Measurements from ENCODE around the gene SBF2. TPM values are rescaled to one million over a fixed set of nuclear protein-coding genes. Genes with fewer than 3 reads are reported as not detected.
A peak's percentile ranks its signal among the peaks of the same experiment; 100 is the strongest.

SBF2 gene
- total RNA-seq, 1 donor from 2014 or later = 30.7 TPM

DNA sequence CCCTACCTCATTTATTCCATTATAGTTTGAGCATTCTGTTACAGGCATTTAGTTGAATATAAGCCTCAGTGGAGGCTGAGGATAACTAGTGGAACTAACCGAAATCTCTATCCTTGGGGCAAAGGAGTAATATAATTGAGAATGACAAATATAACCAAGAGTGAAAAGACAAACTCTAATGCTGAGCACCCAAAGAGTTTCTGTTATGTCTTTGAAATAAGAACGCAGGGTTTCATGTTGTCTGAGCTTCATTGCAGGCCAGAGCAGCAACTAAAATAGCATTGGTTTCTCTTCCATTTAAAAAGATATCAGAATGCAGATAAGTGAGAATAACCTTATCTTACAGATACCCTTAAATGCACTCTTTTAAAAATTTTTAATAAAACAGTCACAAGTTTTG is 131.8 kb downstream of the SBF2 start:
- no peak overlapping the region for H3K4me3 Mint-ChIP-seq (ENCODE audit: unreplicated experiment)
- no peak for DNase-seq
- H3K4me1 Mint-ChIP-seq (ENCODE audit: low read depth, unreplicated experiment) = no peaks in the 10 kb centered on the region
- no peak for TF ChIP-seq CTCF (IDR thresholded peaks at IDR 0.05; ENCODE audit: partially characterized antibody, unreplicated experiment)
- H3K27ac Mint-ChIP-seq (ENCODE audit: unreplicated experiment) = no peak overlapping the region
- H3K9me3 Mint-ChIP-seq (ENCODE audit: unreplicated experiment) = peaks cover 2% of the 10 kb centered on the region
- no peaks in the 10 kb centered on the region for H3K27me3 Mint-ChIP-seq (ENCODE audit: unreplicated experiment)
- H3K36me3 Mint-ChIP-seq (ENCODE audit: unreplicated experiment) = no peaks in the 10 kb centered on the region

DNA sequence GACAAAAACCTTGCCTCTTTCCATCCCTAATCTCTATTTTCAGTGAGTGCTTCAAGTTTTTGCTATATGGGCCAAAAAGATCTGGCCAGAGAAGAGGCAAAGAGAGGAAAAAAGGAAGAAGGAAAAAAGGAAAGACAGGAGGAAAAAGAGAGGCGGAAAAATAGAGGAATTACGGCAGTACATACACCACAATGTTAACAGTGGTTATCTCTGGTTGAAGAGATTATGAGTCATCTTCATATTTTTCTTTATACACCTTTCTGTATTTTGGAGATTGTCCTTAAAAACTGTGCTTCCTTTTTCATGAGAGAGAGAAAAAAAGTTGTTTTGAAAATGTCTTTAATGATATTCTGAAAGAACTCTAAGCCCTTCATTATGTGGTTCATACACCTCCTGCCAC is 133.7 kb downstream of the SBF2 start:
- H3K4me3 Mint-ChIP-seq (ENCODE audit: unreplicated experiment) = no peak overlapping the region
- H3K4me1 Mint-ChIP-seq (ENCODE audit: low read depth, unreplicated experiment) = no peaks in the 10 kb centered on the region
- DNase-seq = no peak
- no peaks in the 10 kb centered on the region for H3K36me3 Mint-ChIP-seq (ENCODE audit: unreplicated experiment)
- H3K27ac Mint-ChIP-seq (ENCODE audit: unreplicated experiment) = no peak overlapping the region
- TF ChIP-seq CTCF (IDR thresholded peaks at IDR 0.05; ENCODE audit: partially characterized antibody, unreplicated experiment) = no peak
- peaks cover 4% of the 10 kb centered on the region for H3K9me3 Mint-ChIP-seq (ENCODE audit: unreplicated experiment)
- no peaks in the 10 kb centered on the region for H3K27me3 Mint-ChIP-seq (ENCODE audit: unreplicated experiment)

- H3K4me1 Mint-ChIP-seq (ENCODE audit: low read depth, unreplicated experiment) = no peaks in the 10 kb centered on the region
- DNase-seq = no peak
- no peak overlapping the region for H3K4me3 Mint-ChIP-seq (ENCODE audit: unreplicated experiment)
- H3K9me3 Mint-ChIP-seq (ENCODE audit: unreplicated experiment) = peaks cover 4% of the 10 kb centered on the region
- no peaks in the 10 kb centered on the region for H3K27me3 Mint-ChIP-seq (ENCODE audit: unreplicated experiment)
- no peaks in the 10 kb centered on the region for H3K36me3 Mint-ChIP-seq (ENCODE audit: unreplicated experiment)
- H3K27ac Mint-ChIP-seq (ENCODE audit: unreplicated experiment) = no peak overlapping the region
- TF ChIP-seq CTCF (IDR thresholded peaks at IDR 0.05; ENCODE audit: partially characterized antibody, unreplicated experiment) = no peak
Measured at GRCh38 chr11:10158461-10158860, 135.6 kb downstream of the SBF2 start.

DNA sequence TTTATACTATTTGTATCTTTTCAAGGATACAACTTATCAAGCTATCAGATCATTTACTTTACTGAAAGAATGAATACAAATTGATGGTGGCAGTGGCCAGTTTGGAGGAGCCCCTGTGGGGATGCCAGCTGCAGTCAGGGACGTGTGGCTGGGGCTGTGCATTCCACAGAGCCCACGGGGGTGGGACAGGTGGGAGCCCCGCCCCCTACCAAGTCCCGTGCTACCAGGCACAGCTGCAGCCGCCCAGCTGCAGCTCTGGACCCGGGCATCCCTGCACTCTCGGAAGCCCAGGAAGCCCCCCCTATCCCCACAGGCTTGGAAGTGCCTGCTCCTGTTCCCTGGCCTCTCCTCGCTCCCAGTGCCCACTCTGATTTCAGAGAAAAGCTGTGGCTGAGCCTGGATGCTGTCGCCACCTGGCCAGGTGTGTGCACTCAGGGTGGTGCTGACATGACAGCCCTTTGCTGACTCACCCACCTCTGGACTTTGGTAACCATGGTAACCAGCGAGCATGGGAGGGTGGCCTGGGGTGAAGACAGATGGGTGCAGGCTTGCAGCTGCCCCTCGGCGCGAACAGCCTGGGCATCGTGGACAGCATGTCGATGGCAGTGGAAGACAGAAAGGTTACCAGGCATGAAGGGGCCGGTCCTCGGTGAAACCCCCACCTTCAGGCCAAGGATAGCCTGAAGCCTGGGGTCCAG is 138.1 kb downstream of the SBF2 start:
- no peaks in the 10 kb centered on the region for H3K4me1 Mint-ChIP-seq (ENCODE audit: low read depth, unreplicated experiment)
- no peak for TF ChIP-seq CTCF (IDR thresholded peaks at IDR 0.05; ENCODE audit: partially characterized antibody, unreplicated experiment)
- H3K4me3 Mint-ChIP-seq (ENCODE audit: unreplicated experiment) = no peak overlapping the region
- no peaks in the 10 kb centered on the region for H3K27me3 Mint-ChIP-seq (ENCODE audit: unreplicated experiment)
- H3K36me3 Mint-ChIP-seq (ENCODE audit: unreplicated experiment) = no peaks in the 10 kb centered on the region
- H3K27ac Mint-ChIP-seq (ENCODE audit: unreplicated experiment) = no peak overlapping the region
- peak; percentile 16 for DNase-seq
- H3K9me3 Mint-ChIP-seq (ENCODE audit: unreplicated experiment) = peaks cover 4% of the 10 kb centered on the region

GRCh38 chr11:10150800-10151199 is 143.2 kb downstream of the SBF2 start:
- no peaks in the 10 kb centered on the region for H3K4me1 Mint-ChIP-seq (ENCODE audit: low read depth, unreplicated experiment)
- no peak overlapping the region for H3K4me3 Mint-ChIP-seq (ENCODE audit: unreplicated experiment)
- TF ChIP-seq CTCF (IDR thresholded peaks at IDR 0.05; ENCODE audit: partially characterized antibody, unreplicated experiment) = no peak
- no peaks in the 10 kb centered on the region for H3K9me3 Mint-ChIP-seq (ENCODE audit: unreplicated experiment)
- no peak overlapping the region for H3K27ac Mint-ChIP-seq (ENCODE audit: unreplicated experiment)
- no peak for DNase-seq
- no peaks in the 10 kb centered on the region for H3K36me3 Mint-ChIP-seq (ENCODE audit: unreplicated experiment)
- no peaks in the 10 kb centered on the region for H3K27me3 Mint-ChIP-seq (ENCODE audit: unreplicated experiment)

Data from glutamatergic neuron (in vitro differentiated cells).